Suprapubic skin (tissue), 4 donors: ENCODE data around the gene ENAH.
"Not testable (repeated sequence)": the region's sequence is repeated elsewhere in the genome, so short reads cannot be mapped to it uniquely, and the experiment has no call there.

Experiments used
- POLR2A ChIP-seq, 2 donors: fragments of 450-650 bp; IDR thresholded peaks; one replicate each; pipeline ENCODE4 v1.6.1; 2017; ENCODE audit warnings: antibody characterized with exemption in 2 of 2, mild to moderate bottlenecking in 2 of 2, moderate library complexity in 2 of 2
- POLR2AphosphoS5 ChIP-seq, 3 donors: sonication (generic); formaldehyde crosslinking; IDR thresholded peaks; one replicate each; pipeline ENCODE4 v1.6.1; 2017; ENCODE audit warnings: antibody characterized with exemption in 3 of 3
- TF ChIP-seq, protein P1 (sequence below), 2 donors: fragments of 200-600 bp in 1 of 2; fragments of 450-650 bp in 1 of 2; sonication (generic) in 1 of 2; IDR thresholded peaks; one replicate each; pipeline ENCODE4 v1.5.1; 2016 to 2019; ENCODE audit warnings: antibody characterized with exemption in 2 of 2, mild to moderate bottlenecking in 1 of 2, moderate library complexity in 1 of 2

DNA sequence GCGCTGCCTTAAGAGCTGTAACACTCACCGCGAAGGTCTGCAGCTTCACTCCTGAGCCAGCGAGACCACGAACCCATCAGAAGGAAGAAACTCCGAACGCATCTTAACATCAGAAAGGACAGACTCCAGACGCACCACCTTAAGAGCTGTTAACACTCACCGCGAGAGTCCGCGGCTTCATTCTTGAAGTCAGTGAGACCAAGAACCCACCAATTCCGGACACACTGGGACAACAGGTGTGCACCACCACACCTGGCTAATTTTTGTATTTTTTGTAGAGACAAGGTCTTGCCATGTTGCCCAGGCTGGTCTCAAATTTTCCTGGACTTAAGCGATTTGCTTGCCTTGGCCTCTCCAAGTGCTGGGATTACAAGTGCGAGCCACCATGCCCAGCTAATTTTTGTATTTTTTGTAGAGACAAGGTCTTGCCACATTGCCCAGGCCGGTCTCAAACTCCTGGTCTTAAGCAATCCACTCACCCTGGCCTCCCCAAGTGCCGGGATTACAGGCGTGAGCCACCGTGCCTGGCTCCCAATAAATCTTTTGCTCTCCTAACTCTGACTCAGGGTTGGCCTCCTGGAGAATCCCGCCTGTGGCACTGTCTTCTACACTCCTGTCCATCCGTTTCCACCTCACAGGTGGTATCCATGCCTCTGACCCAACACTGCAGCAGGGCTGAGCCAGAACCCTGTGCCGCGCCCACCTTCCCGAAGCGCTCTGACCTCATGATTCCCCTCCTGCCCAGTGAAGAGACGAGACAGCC, 179.1 kb downstream of the ENAH start:
- TF ChIP-seq, protein P1, sequence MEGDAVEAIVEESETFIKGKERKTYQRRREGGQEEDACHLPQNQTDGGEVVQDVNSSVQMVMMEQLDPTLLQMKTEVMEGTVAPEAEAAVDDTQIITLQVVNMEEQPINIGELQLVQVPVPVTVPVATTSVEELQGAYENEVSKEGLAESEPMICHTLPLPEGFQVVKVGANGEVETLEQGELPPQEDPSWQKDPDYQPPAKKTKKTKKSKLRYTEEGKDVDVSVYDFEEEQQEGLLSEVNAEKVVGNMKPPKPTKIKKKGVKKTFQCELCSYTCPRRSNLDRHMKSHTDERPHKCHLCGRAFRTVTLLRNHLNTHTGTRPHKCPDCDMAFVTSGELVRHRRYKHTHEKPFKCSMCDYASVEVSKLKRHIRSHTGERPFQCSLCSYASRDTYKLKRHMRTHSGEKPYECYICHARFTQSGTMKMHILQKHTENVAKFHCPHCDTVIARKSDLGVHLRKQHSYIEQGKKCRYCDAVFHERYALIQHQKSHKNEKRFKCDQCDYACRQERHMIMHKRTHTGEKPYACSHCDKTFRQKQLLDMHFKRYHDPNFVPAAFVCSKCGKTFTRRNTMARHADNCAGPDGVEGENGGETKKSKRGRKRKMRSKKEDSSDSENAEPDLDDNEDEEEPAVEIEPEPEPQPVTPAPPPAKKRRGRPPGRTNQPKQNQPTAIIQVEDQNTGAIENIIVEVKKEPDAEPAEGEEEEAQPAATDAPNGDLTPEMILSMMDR (IDR thresholded peaks at IDR 0.05) = not testable (repeated sequence)
- TF ChIP-seq POLR2A, POLR2AphosphoS5 (IDR thresholded peaks at IDR 0.05): not testable (repeated sequence)
